Liver (tissue), 9 donors: ENCODE data around the gene MOB3C. TPM values are rescaled to one million over a fixed set of nuclear protein-coding genes. Genes with fewer than 3 reads are reported as not detected.

Source experiments
- DNase-seq: peaks from one replicate; pipeline ENCODE4 v3.0.0-alpha.2; 2017; ENCODE audit warnings: low spot score
- H3K27ac ChIP-seq, 2 donors: one replicate each; pipeline ENCODE4 v1.7.0; 2013; ENCODE audit warnings: inconsistent platforms in 2 of 2, low read length in 2 of 2, control low read depth in 1 of 2, low read depth in 1 of 2, mild to moderate bottlenecking in 1 of 2
- H3K27me3 ChIP-seq, 4 donors: one replicate each; pipeline versions ENCODE4 v1.6.1 to v1.7.0; 2013; ENCODE audit warnings: low read length in 3 of 4, inconsistent platforms in 1 of 4, mild to moderate bottlenecking in 1 of 4, moderate library complexity in 1 of 4; ENCODE audit not compliant: control insufficient read depth in 4 of 4, insufficient read depth in 4 of 4
- H3K36me3 ChIP-seq, 4 donors: one replicate each; pipeline versions ENCODE4 v1.6.1 to v1.7.0; 2013; ENCODE audit warnings: low read length in 3 of 4, mild to moderate bottlenecking in 3 of 4, low read depth in 1 of 4, moderate library complexity in 1 of 4; ENCODE audit not compliant: control insufficient read depth in 4 of 4, insufficient read depth in 3 of 4
- H3K4me1 ChIP-seq, 4 donors: one replicate each; pipeline versions ENCODE4 v1.6.1 to v1.7.0; 2013; ENCODE audit warnings: low read length in 3 of 4, mild to moderate bottlenecking in 3 of 4, moderate library complexity in 1 of 4; ENCODE audit not compliant: control insufficient read depth in 4 of 4, insufficient read depth in 4 of 4
- H3K4me3 ChIP-seq, 3 donors: one replicate each; pipeline versions ENCODE4 v1.6.1 to v1.7.0; 2013; ENCODE audit warnings: low read length in 3 of 3, control low read depth in 1 of 3, low read depth in 1 of 3, mild to moderate bottlenecking in 1 of 3
- H3K9ac ChIP-seq, 2 donors: one replicate each; pipeline ENCODE4 v1.7.0; 2013; ENCODE audit warnings: low read length in 2 of 2, mild to moderate bottlenecking in 2 of 2, moderate library complexity in 2 of 2, control low read depth in 1 of 2, low read depth in 1 of 2
- H3K9me3 ChIP-seq, 4 donors: one replicate each; pipeline versions ENCODE4 v1.6.1 to v1.7.0; 2013; ENCODE audit warnings: low read length in 3 of 4; ENCODE audit not compliant: control insufficient read depth in 4 of 4
- ATF3 ChIP-seq: IDR thresholded peaks from 2 replicates; pipeline ENCODE4 v1.6.1; 2016; ENCODE audit warnings: antibody characterized with exemption
- EGR1 ChIP-seq, 2 donors: IDR thresholded peaks; 2 replicates each; pipeline ENCODE4 v1.6.1; 2016 to 2018; ENCODE audit warnings: antibody characterized with exemption in 2 of 2, low read depth in 2 of 2
- FOXA1 ChIP-seq: IDR thresholded peaks from 2 replicates; pipeline ENCODE4 v1.6.1; 2016; ENCODE audit warnings: antibody characterized with exemption
- FOXA2 ChIP-seq: IDR thresholded peaks from 2 replicates; pipeline ENCODE4 v1.6.1; 2016; ENCODE audit warnings: antibody characterized with exemption
- HNF4A ChIP-seq, 2 donors: conservative IDR thresholded peaks; 2 replicates each; pipeline ENCODE4 v1.6.1; 2016; ENCODE audit warnings: antibody characterized with exemption in 2 of 2, mild to moderate bottlenecking in 2 of 2
- HNF4G ChIP-seq: IDR thresholded peaks from 2 replicates; pipeline ENCODE4 v1.6.1; 2016; ENCODE audit warnings: antibody characterized with exemption
- JUND ChIP-seq, 2 donors: IDR thresholded peaks; 2 replicates each; pipeline ENCODE4 v1.6.1; 2016; ENCODE audit warnings: antibody characterized with exemption in 2 of 2
- MAX ChIP-seq: IDR thresholded peaks from 2 replicates; pipeline ENCODE4 v1.6.1; 2016; ENCODE audit warnings: antibody characterized with exemption
- RAD21 ChIP-seq, 2 donors: IDR thresholded peaks; 2 replicates each; pipeline ENCODE4 v1.6.1; 2016; ENCODE audit warnings: antibody characterized with exemption in 2 of 2, mild to moderate bottlenecking in 2 of 2
- RXRA ChIP-seq, 2 donors: IDR thresholded peaks; 2 replicates each; pipeline ENCODE4 v1.6.1; 2017 to 2018; ENCODE audit warnings: antibody characterized with exemption in 2 of 2, mild to moderate bottlenecking in 1 of 2
- TAF1 ChIP-seq: conservative IDR thresholded peaks from 2 replicates; pipeline ENCODE4 v1.6.1; 2016; ENCODE audit warnings: antibody characterized with exemption, mild to moderate bottlenecking
- YY1 ChIP-seq: IDR thresholded peaks from 2 replicates; pipeline ENCODE4 v1.6.1; 2016; ENCODE audit warnings: antibody characterized with exemption, mild to moderate bottlenecking
- WGBS: extraction: QIAGEN DNeasy Blood & Tissue Kit; methylation state at CpG from one replicate; pipeline ENCODE4 v1.1.7; 2013; 5-methylcytosine and 5-hydroxymethylcytosine counted together
- polyA plus RNA-seq, 2 donors: library from polyadenylated mRNA; stranded (reverse) in 1 of 2; unstranded in 1 of 2; fragments of 200-250 nt in 1 of 2; fragments of >200 nt in 1 of 2; fragmentation: Nextera tagmentation in 1 of 2; extraction: Ambion mirVana in 1 of 2; gene quantifications; one replicate each; pipeline versions ENCODE4 v1.2.1 to v1.2.3, GENCODE V29; 2013 to 2015
- total RNA-seq, 2 donors: library from RNA; depleted of rRNA; stranded (reverse); fragments of >200 nt; gene quantifications; one replicate each; pipeline ENCODE4 v1.2.3, GENCODE V29; 2014
- TF ChIP-seq, protein P1 (sequence below): fragments of 150-350 bp; IDR thresholded peaks from 2 replicates; pipeline ENCODE4 v1.5.1; 2017; ENCODE audit warnings: improper control_type of control experiment, low read depth, low read length; ENCODE audit not compliant: missing input control
- TF ChIP-seq, protein P2 (sequence below): IDR thresholded peaks from 2 replicates; pipeline ENCODE4 v1.6.1; 2016; ENCODE audit warnings: antibody characterized with exemption, mild to moderate bottlenecking
- donor health status: healthy.
- donor health status: healthy.
- donor health status: healthy.
- donor health status: healthy.
- donor health status: healthy.

MOB3C gene
- total and polyA plus RNA-seq, 4 donors, result 2.3 to 7.9 (median 5.4) TPM

- no peak overlapping the region for H3K4me3 ChIP-seq
- H3K27me3 ChIP-seq, result no peaks in the 10 kb centered on the region
- H3K9me3 ChIP-seq, result no peaks in the 10 kb centered on the region
- no peak overlapping the region for H3K27ac ChIP-seq
- TF ChIP-seq, protein P1, sequence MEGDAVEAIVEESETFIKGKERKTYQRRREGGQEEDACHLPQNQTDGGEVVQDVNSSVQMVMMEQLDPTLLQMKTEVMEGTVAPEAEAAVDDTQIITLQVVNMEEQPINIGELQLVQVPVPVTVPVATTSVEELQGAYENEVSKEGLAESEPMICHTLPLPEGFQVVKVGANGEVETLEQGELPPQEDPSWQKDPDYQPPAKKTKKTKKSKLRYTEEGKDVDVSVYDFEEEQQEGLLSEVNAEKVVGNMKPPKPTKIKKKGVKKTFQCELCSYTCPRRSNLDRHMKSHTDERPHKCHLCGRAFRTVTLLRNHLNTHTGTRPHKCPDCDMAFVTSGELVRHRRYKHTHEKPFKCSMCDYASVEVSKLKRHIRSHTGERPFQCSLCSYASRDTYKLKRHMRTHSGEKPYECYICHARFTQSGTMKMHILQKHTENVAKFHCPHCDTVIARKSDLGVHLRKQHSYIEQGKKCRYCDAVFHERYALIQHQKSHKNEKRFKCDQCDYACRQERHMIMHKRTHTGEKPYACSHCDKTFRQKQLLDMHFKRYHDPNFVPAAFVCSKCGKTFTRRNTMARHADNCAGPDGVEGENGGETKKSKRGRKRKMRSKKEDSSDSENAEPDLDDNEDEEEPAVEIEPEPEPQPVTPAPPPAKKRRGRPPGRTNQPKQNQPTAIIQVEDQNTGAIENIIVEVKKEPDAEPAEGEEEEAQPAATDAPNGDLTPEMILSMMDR, result no peak
- no peak for TF ChIP-seq HNF4A (conservative IDR thresholded peaks at IDR 0.05)
- TF ChIP-seq TAF1, result no peak
- TF ChIP-seq JUND (IDR thresholded peaks at IDR 0.05), result no peak
- TF ChIP-seq FOXA2, result no peak
- TF ChIP-seq YY1, result no peak
- no peak for TF ChIP-seq RAD21 (IDR thresholded peaks at IDR 0.05)
- no peak for TF ChIP-seq ATF3
- TF ChIP-seq, protein P2, sequence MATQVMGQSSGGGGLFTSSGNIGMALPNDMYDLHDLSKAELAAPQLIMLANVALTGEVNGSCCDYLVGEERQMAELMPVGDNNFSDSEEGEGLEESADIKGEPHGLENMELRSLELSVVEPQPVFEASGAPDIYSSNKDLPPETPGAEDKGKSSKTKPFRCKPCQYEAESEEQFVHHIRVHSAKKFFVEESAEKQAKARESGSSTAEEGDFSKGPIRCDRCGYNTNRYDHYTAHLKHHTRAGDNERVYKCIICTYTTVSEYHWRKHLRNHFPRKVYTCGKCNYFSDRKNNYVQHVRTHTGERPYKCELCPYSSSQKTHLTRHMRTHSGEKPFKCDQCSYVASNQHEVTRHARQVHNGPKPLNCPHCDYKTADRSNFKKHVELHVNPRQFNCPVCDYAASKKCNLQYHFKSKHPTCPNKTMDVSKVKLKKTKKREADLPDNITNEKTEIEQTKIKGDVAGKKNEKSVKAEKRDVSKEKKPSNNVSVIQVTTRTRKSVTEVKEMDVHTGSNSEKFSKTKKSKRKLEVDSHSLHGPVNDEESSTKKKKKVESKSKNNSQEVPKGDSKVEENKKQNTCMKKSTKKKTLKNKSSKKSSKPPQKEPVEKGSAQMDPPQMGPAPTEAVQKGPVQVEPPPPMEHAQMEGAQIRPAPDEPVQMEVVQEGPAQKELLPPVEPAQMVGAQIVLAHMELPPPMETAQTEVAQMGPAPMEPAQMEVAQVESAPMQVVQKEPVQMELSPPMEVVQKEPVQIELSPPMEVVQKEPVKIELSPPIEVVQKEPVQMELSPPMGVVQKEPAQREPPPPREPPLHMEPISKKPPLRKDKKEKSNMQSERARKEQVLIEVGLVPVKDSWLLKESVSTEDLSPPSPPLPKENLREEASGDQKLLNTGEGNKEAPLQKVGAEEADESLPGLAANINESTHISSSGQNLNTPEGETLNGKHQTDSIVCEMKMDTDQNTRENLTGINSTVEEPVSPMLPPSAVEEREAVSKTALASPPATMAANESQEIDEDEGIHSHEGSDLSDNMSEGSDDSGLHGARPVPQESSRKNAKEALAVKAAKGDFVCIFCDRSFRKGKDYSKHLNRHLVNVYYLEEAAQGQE, result no peak
- no peak for TF ChIP-seq EGR1 (IDR thresholded peaks at IDR 0.05; ENCODE audit: low read depth in 2 of 2)
- no peak for TF ChIP-seq HNF4G
- no peak for TF ChIP-seq FOXA1
- 100% methylated on average over 1 of the region's 1 CpG for WGBS
- no peak overlapping the region for H3K9ac ChIP-seq
- peaks cover 12 to 27% (median 22%) of the 10 kb centered on the region in 4 donors for H3K36me3 ChIP-seq
- DNase-seq, result no peak
- H3K4me1 ChIP-seq, result no peaks in the 10 kb centered on the region
These were observed 20.6 kb downstream of the MOB3C start for GRCh38 chr1:46596036-46596435.

- TF ChIP-seq, protein P1, result no peak
- TF ChIP-seq TAF1, result no peak
- no peak for TF ChIP-seq EGR1 (IDR thresholded peaks at IDR 0.05; ENCODE audit: low read depth in 2 of 2)
- no peak for TF ChIP-seq MAX
- no peak for TF ChIP-seq FOXA1
- no peak for TF ChIP-seq RXRA (IDR thresholded peaks at IDR 0.05)
- no peak for TF ChIP-seq HNF4G
- no peak overlapping the region for H3K9ac ChIP-seq
- H3K27ac ChIP-seq, result peak overlapping the region in 1 of 2 donors; percentile 46
- DNase-seq, result no peak
- no peak overlapping the region for H3K4me3 ChIP-seq
- H3K4me1 ChIP-seq, result no peaks in the 10 kb centered on the region
- H3K27me3 ChIP-seq, result no peaks in the 10 kb centered on the region
- 76% methylated on average over 3 of the region's 3 CpGs for WGBS
- no peaks in the 10 kb centered on the region for H3K9me3 ChIP-seq
- peaks cover 13 to 36% (median 30%) of the 10 kb centered on the region in 4 donors for H3K36me3 ChIP-seq
These were observed 21.5 kb downstream of the MOB3C start for GRCh38 chr1:46595127-46595526.
